WTC11 (cell line): Measurements from ENCODE around the gene REPIN1. TPM values are rescaled to one million over a fixed set of nuclear protein-coding genes. Genes with fewer than 3 reads are reported as not detected.

Experiments used
- ATAC-seq: fragments of 200-7000 bp; cut with Tn5 transposase; 2 replicates; pipeline ENCODE4 v1.10.0; 2021; ENCODE audit warnings: mild to moderate bottlenecking, moderate library complexity
- CTCF ChIA-PET: fragments of 300-600 bp; sonication (Branson Sonifier 250); formaldehyde crosslinking; loops from one replicate; lab custom pipeline; 2021; ENCODE audit warnings: antibody characterized with exemption; lab: Charles Lee
- POLR2A ChIA-PET: fragments of 350-600 bp; sonication (Branson Sonifier 250); formaldehyde crosslinking; loops from one replicate; lab custom pipeline; 2021; ENCODE audit warnings: antibody characterized with exemption; lab: Charles Lee
- DNase-seq: peaks from one replicate; pipeline ENCODE4 v3.0.0; 2021; ENCODE audit warnings: low spot score
- H3K27ac Mint-ChIP-seq: 2 replicates; pipeline ENCODE4 v1.8.0; 2021; ENCODE audit warnings: mixed read lengths
- H3K27me3 Mint-ChIP-seq: 2 replicates; pipeline ENCODE4 v1.8.0; 2021; ENCODE audit warnings: low read depth, mild to moderate bottlenecking, moderate library complexity, mixed read lengths
- H3K36me3 Mint-ChIP-seq: 2 replicates; pipeline ENCODE4 v1.8.0; 2021; ENCODE audit warnings: mixed read lengths
- H3K4me1 Mint-ChIP-seq: 2 replicates; pipeline ENCODE4 v1.8.0; 2022; ENCODE audit warnings: mixed read lengths
- H3K4me3 Mint-ChIP-seq: 2 replicates; pipeline ENCODE4 v1.8.0; 2021; ENCODE audit warnings: mild to moderate bottlenecking, moderate library complexity, mixed read lengths
- H3K9me3 Mint-ChIP-seq: 2 replicates; pipeline ENCODE4 v1.8.0; 2021; ENCODE audit warnings: mixed read lengths
- CBFB ChIP-seq: sonication (generic); formaldehyde crosslinking; IDR thresholded peaks from 2 replicates; pipeline ENCODE4 v1.8.1; 2022; ENCODE audit warnings: mild to moderate bottlenecking, low read depth, missing genetic modification reagents
- E2F5 ChIP-seq: sonication (generic); formaldehyde crosslinking; IDR thresholded peaks from 2 replicates; pipeline ENCODE4 v1.8.1; 2022; ENCODE audit warnings: mild to moderate bottlenecking, moderate library complexity, missing genetic modification reagents
- FOXP4 ChIP-seq: sonication (generic); formaldehyde crosslinking; IDR thresholded peaks from 2 replicates; pipeline ENCODE4 v1.8.0; 2022; ENCODE audit warnings: mild to moderate bottlenecking, missing genetic modification reagents
- NR1H2 ChIP-seq: sonication (generic); formaldehyde crosslinking; IDR thresholded peaks from 2 replicates; pipeline ENCODE4 v1.9.0; 2021; ENCODE audit warnings: mild to moderate bottlenecking, moderate library complexity, missing genetic modification reagents
- NR2C2 ChIP-seq: sonication (generic); formaldehyde crosslinking; IDR thresholded peaks from 2 replicates; pipeline ENCODE4 v1.8.0; 2022; ENCODE audit warnings: mild to moderate bottlenecking, missing genetic modification reagents
- TEAD1 ChIP-seq: sonication (generic); formaldehyde crosslinking; IDR thresholded peaks from 2 replicates; pipeline ENCODE4 v1.8.0; 2022; ENCODE audit warnings: mild to moderate bottlenecking, missing genetic modification reagents
- ZBTB43 ChIP-seq: sonication (generic); formaldehyde crosslinking; IDR thresholded peaks from 2 replicates; pipeline ENCODE4 v1.8.1; 2023; ENCODE audit warnings: mild to moderate bottlenecking, missing genetic modification reagents
- ZNF281 ChIP-seq: sonication (generic); formaldehyde crosslinking; IDR thresholded peaks from 2 replicates; pipeline ENCODE4 v1.8.0; 2023; ENCODE audit warnings: mild to moderate bottlenecking, missing genetic modification reagents
- ZNF396 ChIP-seq: fragments of 250-450 bp; sonication (Bioruptor Pico); IDR thresholded peaks from 2 replicates; pipeline ENCODE4 v1.8.0; 2021; ENCODE audit warnings: mild to moderate bottlenecking, moderate library complexity, borderline replicate concordance
- ZNF671 ChIP-seq: fragments of 250-450 bp; sonication (Bioruptor Pico); IDR thresholded peaks from 2 replicates; pipeline ENCODE4 v1.8.0; 2021; ENCODE audit warnings: mild to moderate bottlenecking
- total RNA-seq: library from RNA; stranded (reverse); gene quantifications from 3 replicates; pipeline ENCODE4 v1.2.3, GENCODE V29; 2021
- TF ChIP-seq, protein P1 (sequence below): sonication (generic); formaldehyde crosslinking; conservative IDR thresholded peaks from 2 replicates; pipeline ENCODE4 v1.8.1; 2022; ENCODE audit warnings: mild to moderate bottlenecking, missing genetic modification reagents
- TF ChIP-seq, protein P2 (sequence below): fragments of 250-450 bp; sonication (Bioruptor Pico); IDR thresholded peaks from 2 replicates; pipeline ENCODE4 v1.9.0; 2021; ENCODE audit warnings: moderate library complexity, mild to moderate bottlenecking, inconsistent platforms, borderline replicate concordance

The REPIN1 gene
- total RNA-seq, 1 experiment from 2014 or later, result 130 TPM

- no peak; the same call in 1 of the 2 replicates for TF ChIP-seq E2F5
- 0 out of 2 replicates have a peak, but pooled peaks have one; percentile 38 for TF ChIP-seq FOXP4 (CRISPR knock-in tag)
- TF ChIP-seq, all 79 proteins: peak for 10
Observed at GRCh38 chr7:150340024-150340749, 28.4 kb upstream of the REPIN1 start (continued).

GRCh38 chr7:150340875-150341262 is 27.8 kb upstream of the REPIN1 start:
- TF ChIP-seq, protein P1, sequence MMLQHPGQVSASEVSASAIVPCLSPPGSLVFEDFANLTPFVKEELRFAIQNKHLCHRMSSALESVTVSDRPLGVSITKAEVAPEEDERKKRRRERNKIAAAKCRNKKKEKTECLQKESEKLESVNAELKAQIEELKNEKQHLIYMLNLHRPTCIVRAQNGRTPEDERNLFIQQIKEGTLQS (CRISPR knock-in tag), result no peak
- TF ChIP-seq ZBTB43 (CRISPR knock-in tag) (0 out of 2 replicates have a peak, but pooled peaks have one; percentile 46), ZNF281 (no peak), E2F5 (no peak)
- TF ChIP-seq, all 79 proteins: peak for 1
- ChIA-PET CTCF (interaction anchor here (1.0 to 1.7 kb wide), 5 partner anchors 12 to 65 kb away, joined by 3 to 6 read pairs (median 3); partner anchors contain the start of gene REPIN1), POLR2A (interaction anchor here (1.3 to 2.6 kb wide), 2 partner anchors 11 to 65 kb away, joined by 3 to 9 read pairs; a partner anchor contains a TSS)
- ATAC-seq, result no peak
- Mint-ChIP-seq H3K36me3 (peaks cover 32% of the 10 kb centered on the region), H3K9me3 (peaks cover 15% of the 10 kb centered on the region), H3K27ac (no peak overlapping the region), H3K4me3 (peak overlapping the region; percentile 87), H3K27me3 (peaks cover 34% of the 10 kb centered on the region), H3K4me1 (peaks cover 54% of the 10 kb centered on the region)
- DNase-seq, result no peak

DNA sequence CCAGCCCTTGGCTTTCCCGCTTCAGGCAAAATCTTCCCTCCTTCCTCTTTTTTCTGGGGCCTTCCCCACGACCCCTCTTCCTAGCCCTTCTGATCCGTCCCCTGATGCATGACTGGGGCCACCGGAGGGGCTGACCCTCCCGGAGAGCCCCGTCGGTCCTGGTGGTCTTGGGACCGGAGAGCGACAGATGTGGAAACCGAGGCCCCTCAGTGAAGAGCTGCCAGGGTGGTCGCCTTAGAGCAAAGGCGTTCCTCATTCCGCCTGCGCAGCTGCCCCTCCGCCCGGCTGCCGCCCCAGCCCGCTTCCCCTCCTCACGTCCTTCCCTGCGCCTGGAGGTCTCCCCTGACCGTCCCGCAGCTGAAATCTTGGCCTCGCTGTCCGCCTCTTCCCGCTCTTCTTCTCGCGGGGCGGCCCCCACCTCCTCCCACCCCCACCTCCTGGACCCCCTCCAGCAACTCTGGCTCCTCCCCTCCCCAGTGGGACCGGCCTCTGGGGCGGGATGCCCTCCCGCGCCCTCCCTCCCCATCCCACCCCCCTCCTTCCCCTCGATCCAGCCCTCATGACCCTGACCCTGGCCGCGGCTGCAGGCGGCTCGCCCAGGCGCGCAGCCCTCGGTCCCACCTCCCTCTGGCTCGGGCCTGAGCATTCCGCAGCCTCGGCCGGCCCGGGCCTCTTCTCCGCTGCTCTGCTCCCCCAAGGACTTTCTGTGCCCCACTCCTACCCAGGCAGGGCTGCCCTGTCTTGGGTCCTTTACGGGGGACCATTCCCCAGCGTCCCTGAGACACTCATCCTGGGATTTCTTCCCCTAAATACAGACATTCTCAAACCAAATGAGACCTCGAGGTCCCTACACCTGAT is 27.1 kb upstream of the REPIN1 start, which contains the start of gene RARRES2:
Gene RARRES2 (minus strand): TSS at position 367 of the 858 bp plus-strand sequence. CDS start 1,020 bp downstream, outside the sequence.
- H3K27ac Mint-ChIP-seq, result no peak within 1 kb of the TSS
- CTCF ChIA-PET, result interaction anchor here (1.0 to 1.1 kb wide), 4 partner anchors 11 to 64 kb away, joined by 3 read pairs; partner anchors contain the start of gene REPIN1

More for the DNA sequence above, 27.1 kb upstream of the REPIN1 start, which contains the start of gene RARRES2:
- no peak for TF ChIP-seq TEAD1 (CRISPR knock-in tag)
- TF ChIP-seq ZNF281, result no peak
- no peak for TF ChIP-seq NR1H2 (CRISPR knock-in tag)
- TF ChIP-seq ZNF396 (CRISPR knock-in tag), result no peak
- TF ChIP-seq, protein P2, sequence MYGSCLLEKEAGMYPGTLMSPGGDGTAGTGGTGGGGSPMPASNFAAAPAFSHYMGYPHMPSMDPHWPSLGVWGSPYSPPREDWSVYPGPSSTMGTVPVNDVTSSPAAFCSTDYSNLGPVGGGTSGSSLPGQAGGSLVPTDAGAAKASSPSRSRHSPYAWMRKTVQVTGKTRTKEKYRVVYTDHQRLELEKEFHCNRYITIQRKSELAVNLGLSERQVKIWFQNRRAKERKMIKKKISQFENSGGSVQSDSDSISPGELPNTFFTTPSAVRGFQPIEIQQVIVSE (CRISPR knock-in tag), result no peak
- TF ChIP-seq NR2C2 (CRISPR knock-in tag), result no peak
- peak; percentile 69; the same call in 1 of the 2 replicates for TF ChIP-seq CBFB (CRISPR knock-in tag)
- TF ChIP-seq ZBTB43 (CRISPR knock-in tag), result 0 out of 2 replicates have a peak, but pooled peaks have one; percentile 2
- no peak for TF ChIP-seq ZNF671
- TF ChIP-seq, all 79 proteins: peak for 2
- Mint-ChIP-seq H3K9me3 (peaks cover 15% of the 10 kb centered on the region), H3K36me3 (peaks cover 27% of the 10 kb centered on the region), H3K4me3 (peak within 1 kb of the TSS; percentile 87), H3K27me3 (peaks cover 34% of the 10 kb centered on the region), H3K4me1 (peaks cover 48% of the 10 kb centered on the region)
- ATAC-seq, result peak; percentile 69
- POLR2A ChIA-PET, result interaction anchor here (0.7 to 2.6 kb wide), 2 partner anchors 12 to 193 kb away, joined by 3 to 9 read pairs; no protein-coding TSS in a partner anchor
- peak; percentile 73 for DNase-seq
